COLO668 (cell line): Measurements from ENCODE around the gene TAF1A.

ENCODE experiments used
- DNase-seq: peaks from one replicate; lab custom pipeline; 2025; ENCODE audit not compliant: unreplicated experiment; lab: John Stamatoyannopoulos, UW

TAF1A gene

DNA sequence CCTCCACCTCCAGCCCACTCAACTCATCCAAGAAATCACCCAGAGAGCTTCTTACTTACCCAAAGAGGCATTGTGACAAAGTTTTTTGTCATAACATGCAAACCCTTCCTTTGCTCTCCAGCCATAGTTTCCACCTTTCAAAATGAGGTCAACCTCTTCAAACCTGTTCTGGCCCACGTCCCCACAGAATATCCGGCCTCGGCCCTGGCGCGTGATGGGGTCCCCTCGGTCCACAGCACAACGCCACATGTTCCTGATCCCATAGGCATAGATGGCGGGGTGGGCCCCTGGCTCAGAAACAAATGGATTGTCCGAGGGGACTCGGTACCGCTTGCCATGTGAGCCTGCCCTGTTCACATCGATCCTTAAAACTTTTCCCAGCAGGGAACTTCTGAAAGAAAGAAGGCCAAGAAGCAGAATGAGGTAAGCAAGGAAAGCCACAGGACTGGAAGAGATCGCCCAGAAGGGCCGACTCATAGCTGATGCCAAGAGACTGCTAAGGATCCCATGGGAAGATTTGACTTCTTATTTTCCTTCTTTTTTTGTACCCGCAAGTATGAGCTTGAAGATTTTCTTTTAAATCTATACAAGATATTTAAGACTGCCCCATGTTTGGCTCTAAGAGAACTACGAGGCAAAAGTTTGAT is 49.7 kb downstream of the TAF1A start:
- DNase-seq, result no peak

DNA sequence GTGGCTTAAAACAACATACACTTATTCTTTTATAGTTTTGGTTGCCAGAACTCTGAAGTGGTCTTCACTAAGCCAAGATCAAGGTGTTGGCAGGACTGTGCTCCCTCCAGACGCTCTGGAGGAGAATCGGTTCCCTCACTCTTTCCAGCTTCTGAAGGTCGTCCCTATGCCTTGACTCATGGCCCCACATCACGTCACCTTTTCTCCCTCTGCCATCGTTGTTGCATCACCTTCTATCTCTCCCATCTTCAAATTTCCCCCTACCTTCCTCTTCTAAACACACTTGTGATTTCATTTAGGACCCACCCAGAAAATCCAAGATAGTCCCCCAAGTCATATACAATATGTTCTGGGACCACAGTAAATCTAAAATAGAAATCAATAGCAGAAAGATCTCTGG is 54.3 kb downstream of the TAF1A start:
- no peak for DNase-seq

DNA sequence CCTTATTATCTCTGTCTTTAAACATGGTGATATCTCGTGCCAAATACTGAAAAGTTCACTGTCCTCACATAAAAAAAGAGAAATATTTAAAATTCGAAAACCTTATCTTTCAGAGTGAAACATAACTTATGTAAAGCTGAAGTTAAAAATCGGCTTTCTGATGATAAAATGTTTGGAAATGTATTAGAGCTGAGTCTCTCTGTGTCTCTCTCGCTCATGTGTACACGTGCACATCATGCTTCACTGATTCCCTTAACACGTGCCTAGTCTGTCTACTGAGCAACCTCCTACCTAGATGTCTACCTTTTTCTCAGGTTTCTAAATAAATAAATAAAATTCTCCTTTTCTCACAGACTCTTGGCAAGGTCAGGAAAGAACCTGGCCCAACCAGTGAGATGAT is 58.9 kb downstream of the TAF1A start:
- no peak for DNase-seq

DNA sequence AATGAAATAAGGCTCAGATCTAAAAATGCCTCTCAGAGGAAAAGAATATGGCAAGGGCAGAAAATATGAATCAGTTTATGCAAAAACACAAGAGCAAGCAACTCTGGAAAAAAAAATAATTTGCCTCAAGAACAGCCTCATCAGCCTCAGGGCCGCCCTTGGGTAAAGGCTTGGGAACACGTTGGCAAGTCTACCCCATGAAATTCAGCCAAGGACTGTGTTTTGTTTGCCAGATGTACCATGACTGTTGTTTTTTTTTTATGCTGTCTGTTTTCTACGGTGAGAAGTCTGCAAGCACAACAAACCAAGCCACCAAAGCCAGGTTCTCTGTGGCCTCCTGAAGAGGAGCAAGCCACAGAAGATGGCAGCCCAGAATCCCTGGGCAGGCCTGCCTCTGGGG is 59.8 kb downstream of the TAF1A start:
- no peak for DNase-seq

DNA sequence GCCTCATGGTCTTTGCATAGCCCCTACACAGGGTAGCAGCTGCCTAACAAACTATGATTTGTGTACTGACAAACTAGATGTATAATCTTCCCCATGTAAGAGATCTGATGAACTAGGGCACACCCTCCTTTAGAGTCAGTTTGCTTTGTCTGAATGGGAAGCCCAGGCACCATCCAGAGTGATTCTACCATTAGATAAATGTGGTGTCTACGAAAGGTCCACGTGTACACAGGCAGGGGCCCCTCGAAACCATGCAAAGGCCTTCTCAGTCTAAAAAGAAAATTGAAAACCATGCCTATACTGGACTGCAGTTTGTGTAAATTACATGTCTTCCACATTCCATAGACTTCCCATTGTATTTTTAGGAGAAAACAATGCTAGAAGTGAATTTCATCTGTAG is 60.6 kb downstream of the TAF1A start:
- DNase-seq, result no peak

DNA sequence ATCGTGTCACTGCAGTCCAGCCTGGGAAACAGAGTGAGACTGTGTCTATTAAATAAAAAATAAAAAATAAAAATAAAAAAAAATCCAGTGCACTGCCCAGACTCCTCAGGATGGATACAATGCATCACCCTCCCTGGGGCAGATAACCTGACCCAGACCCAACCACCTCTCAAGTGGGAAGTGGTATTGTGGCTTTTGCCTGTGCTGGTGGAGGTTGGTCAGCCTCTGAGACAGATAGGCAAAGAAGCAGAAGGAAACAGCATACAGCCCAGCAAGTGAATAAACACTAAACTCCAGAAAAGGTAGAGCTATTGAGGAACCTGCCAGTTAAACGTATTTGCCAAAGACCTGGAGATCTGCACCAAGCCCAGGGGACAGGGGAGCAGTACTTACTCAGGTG is 63.8 kb downstream of the TAF1A start:
- DNase-seq, result no peak

DNA sequence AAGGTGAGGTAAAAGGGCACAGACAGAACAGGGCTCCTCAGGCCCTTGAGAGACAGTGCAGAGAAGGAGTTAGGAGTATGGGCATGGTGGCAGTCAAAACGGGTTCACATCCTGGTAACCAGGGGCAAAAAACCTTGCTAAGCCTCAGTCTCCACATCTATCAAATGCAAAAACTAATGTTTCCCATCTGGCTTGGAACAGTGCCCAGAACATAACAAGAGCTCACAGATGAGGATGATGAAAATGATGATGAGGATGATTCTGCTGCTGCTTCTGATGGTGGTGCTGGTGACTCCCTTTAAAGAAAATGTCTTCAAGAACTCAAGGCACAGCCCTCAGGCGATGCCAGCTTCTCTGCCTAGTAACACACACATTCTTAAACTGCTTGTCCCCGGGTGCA is 65.9 kb downstream of the TAF1A start:
- DNase-seq, result no peak

DNA sequence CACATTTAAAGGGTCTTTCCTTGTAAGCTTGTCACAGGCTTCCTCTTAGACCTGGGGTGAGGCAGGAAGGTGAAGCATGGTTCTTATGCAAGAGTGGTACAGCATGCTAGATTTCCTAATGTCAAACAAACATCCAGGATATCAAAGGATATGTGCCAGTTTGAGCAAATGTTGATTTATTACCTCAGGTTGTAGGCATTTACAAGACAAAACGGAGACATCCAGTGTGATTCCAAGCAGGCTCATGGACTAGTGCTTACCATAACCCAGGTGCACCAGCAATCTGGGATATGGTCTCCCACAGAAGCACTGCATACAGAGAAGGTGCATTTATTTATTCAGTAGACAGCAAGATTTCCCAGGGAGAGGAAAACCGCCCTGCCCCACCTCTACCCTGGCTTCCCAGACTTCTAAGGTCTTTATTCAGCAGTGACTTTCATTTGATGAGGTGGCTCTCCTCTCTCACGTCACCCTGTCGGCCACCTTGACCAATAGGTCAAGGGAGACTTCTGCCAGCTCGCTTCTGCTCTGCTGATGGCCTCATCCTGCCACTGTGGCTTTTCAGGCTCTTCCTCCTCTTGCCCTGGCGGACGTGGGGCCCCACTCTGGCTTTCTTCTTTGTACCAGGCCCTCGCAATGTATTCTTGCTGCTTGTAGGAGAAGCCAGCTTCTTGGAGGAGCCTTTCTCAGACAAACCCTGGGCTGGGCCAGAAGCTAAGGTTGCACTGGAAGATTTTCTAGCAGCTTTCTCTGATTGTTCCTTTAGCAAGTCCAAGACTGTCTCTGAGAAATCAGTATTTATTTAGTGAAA is 67.4 kb downstream of the TAF1A start:
- no peak for DNase-seq

DNA sequence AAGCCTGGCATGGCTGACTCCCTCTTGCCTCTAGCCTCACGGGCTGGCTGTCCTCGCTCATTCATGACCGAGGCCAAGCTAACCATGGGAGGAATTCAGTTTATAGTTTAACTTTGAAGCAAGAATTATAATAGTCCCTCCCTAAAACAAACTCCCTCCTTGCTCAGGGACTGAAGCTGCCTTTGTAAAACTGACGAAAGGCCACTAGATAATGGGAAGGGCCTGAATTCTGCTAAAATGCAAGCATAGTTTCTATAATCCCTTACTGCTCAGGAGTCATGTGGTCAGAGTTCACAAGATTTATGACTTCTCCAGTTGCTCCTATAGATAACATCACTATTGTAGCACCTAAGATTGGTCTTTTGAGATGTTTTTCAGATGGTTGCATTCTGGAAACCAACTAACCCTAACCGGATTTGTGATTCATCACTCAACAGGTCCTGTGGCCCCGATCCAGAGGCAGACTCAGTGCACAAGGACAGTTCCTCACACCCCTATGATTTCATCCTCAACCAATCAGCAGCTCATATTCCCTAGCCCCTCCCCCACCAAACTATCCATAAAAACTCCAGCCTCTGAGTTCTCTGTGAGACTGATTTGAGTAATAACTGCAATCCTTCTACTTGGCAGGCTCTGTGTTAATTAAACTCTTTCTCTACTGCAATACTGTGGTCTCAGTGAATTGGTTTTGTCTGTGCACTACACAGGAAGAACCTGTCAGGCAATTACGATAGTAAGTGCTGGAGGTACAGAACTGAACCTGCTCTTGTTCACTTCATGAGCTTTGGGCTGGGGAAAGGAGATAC is 68.2 kb downstream of the TAF1A start:
- no peak for DNase-seq
